Esophagus squamous epithelium (tissue), 5 donors: Measurements from ENCODE around the gene SLC45A2. TPM values are rescaled to one million over a fixed set of nuclear protein-coding genes. Genes with fewer than 3 reads are reported as not detected.

ENCODE experiments used
- DNase-seq: peaks from one replicate; lab custom pipeline; 2025; lab: John Stamatoyannopoulos, UW
- H3K27ac ChIP-seq, 4 donors: fragments of 200-600 bp; sonication (generic); one replicate each; pipeline ENCODE4 v1.5.1; 2016 to 2019; ENCODE audit warnings: mild to moderate bottlenecking in 1 of 4
- H3K27me3 ChIP-seq, 4 donors: fragments of 200-600 bp; sonication (generic); 1 replicate in 3 of 4; 2 replicates in 1 of 4; pipeline versions ENCODE4 v1.5.1 to v1.6.0; 2017 to 2021; ENCODE audit warnings: antibody characterized with exemption in 1 of 4
- H3K36me3 ChIP-seq, 3 donors: fragments of 200-600 bp; sonication (generic); one replicate each; pipeline ENCODE4 v1.5.1; 2016 to 2019
- H3K4me1 ChIP-seq, 3 donors: fragments of 200-600 bp; sonication (generic); one replicate each; pipeline ENCODE4 v1.5.1; 2017 to 2019
- H3K4me3 ChIP-seq, 4 donors: fragments of 200-600 bp; sonication (generic); 1 replicate in 3 of 4; 2 replicates in 1 of 4; pipeline ENCODE4 v1.5.1; 2016 to 2019; ENCODE audit warnings: mild to moderate bottlenecking in 2 of 4, moderate library complexity in 1 of 4
- H3K9me3 ChIP-seq, 3 donors: fragments of 200-600 bp; sonication (generic); one replicate each; pipeline ENCODE4 v1.5.1; 2016 to 2019
- CTCF ChIP-seq, 6 experiments: fragments of 450-650 bp in 4 of 6; fragments of 200-600 bp in 2 of 6; sonication (generic) in 2 of 6; IDR thresholded peaks; one replicate each; pipeline ENCODE4 v1.5.1; 2016 to 2019; ENCODE audit warnings: antibody characterized with exemption in 6 of 6, mild to moderate bottlenecking in 4 of 6, moderate library complexity in 4 of 6
- POLR2A ChIP-seq, 4 donors: fragments of 450-650 bp; IDR thresholded peaks; one replicate each; pipeline ENCODE4 v1.6.1; 2017; ENCODE audit warnings: antibody characterized with exemption in 4 of 4, mild to moderate bottlenecking in 4 of 4, moderate library complexity in 3 of 4
- WGBS, 2 donors: methylation state at CpG; one replicate each; pipeline ENCODE4 v1.1.5; 2018; 5-methylcytosine and 5-hydroxymethylcytosine counted together
- intact Hi-C: fragments of 100-400 bp; cut with DNase I; formaldehyde crosslinking; loops from one replicate; pipeline ENCODE4 v1.15.0; 2022
- total RNA-seq, 4 donors: library from RNA; depleted of rRNA; stranded (reverse); fragments of >200 nt; gene quantifications; one replicate each; pipeline ENCODE4 v1.1.0, GENCODE V29; 2016
- donor health status: DM: yes; HTN: yes; CAD: no.

Gene SLC45A2
- total RNA-seq, 4 donors from 2014 or later: 0.19 TPM; not detected in 3

GRCh38 chr5:34017254-34017653, 32.8 kb upstream of the SLC45A2 start:
- H3K4me3 ChIP-seq: no peak overlapping the region
- TF ChIP-seq POLR2A (IDR thresholded peaks at IDR 0.05) (no peak), CTCF (IDR thresholded peaks at IDR 0.05) (no peak)
- H3K27ac ChIP-seq: no peak overlapping the region
- DNase-seq: no peak
- peaks cover 0 to 15% (median 0%) of the 10 kb centered on the region in 3 donors for H3K4me1 ChIP-seq
- intact Hi-C loops: no loop called here
- H3K9me3 ChIP-seq: no peaks in the 10 kb centered on the region
- no peaks in the 10 kb centered on the region for H3K27me3 ChIP-seq
- peaks cover 0 to 11% (median 0%) of the 10 kb centered on the region in 3 donors for H3K36me3 ChIP-seq
- WGBS, 2 donors: 45 to 53% methylated on average over 2 of the region's 2 CpGs

- Histone ChIP-seq H3K9me3 (no peaks in the 10 kb centered on the region), H3K27me3 (no peaks in the 10 kb centered on the region), H3K4me1 (peaks cover 0 to 15% (median 0%) of the 10 kb centered on the region in 3 donors), H3K36me3 (peaks cover 0 to 11% (median 0%) of the 10 kb centered on the region in 3 donors), H3K4me3 (no peak overlapping the region), H3K27ac (no peak overlapping the region)
- intact Hi-C loops: no loop called here
- 66 to 78% methylated on average over 2 of the region's 2 CpGs for WGBS, 2 donors
- DNase-seq: no peak
- no peak for TF ChIP-seq CTCF (IDR thresholded peaks at IDR 0.05)
These were observed 32.3 kb upstream of the SLC45A2 start for GRCh38 chr5:34016750-34017149.

GRCh38 chr5:34016222-34016621, 31.7 kb upstream of the SLC45A2 start:
- Histone ChIP-seq H3K9me3 (no peaks in the 10 kb centered on the region), H3K27me3 (no peaks in the 10 kb centered on the region), H3K36me3 (peaks cover 0 to 11% (median 0%) of the 10 kb centered on the region in 3 donors), H3K27ac (no peak overlapping the region), H3K4me3 (no peak overlapping the region), H3K4me1 (peaks cover 0 to 15% (median 0%) of the 10 kb centered on the region in 3 donors)
- TF ChIP-seq POLR2A (IDR thresholded peaks at IDR 0.05): no peak
- TF ChIP-seq CTCF (IDR thresholded peaks at IDR 0.05): no peak
- no peak for DNase-seq
- 83 to 90% methylated on average over 5 of the region's 5 CpGs for WGBS, 2 donors
- intact Hi-C loops: no loop called here

- peaks cover 0 to 15% (median 0%) of the 10 kb centered on the region in 3 donors for H3K4me1 ChIP-seq
- no peak for DNase-seq
- H3K27me3 ChIP-seq: no peaks in the 10 kb centered on the region
- TF ChIP-seq CTCF (IDR thresholded peaks at IDR 0.05) (no peak), POLR2A (IDR thresholded peaks at IDR 0.05) (no peak)
- no peaks in the 10 kb centered on the region for H3K9me3 ChIP-seq
- intact Hi-C loops: no loop called here
- WGBS, 2 donors: 82 to 91% methylated on average over 2 to 4 of the region's 4 CpGs
- H3K36me3 ChIP-seq: peaks cover 0 to 6% (median 0%) of the 10 kb centered on the region in 3 donors
- H3K27ac ChIP-seq: no peak overlapping the region
- H3K4me3 ChIP-seq: no peak overlapping the region
These were observed 30.8 kb upstream of the SLC45A2 start for GRCh38 chr5:34015120-34015822.

- H3K27me3 ChIP-seq: no peaks in the 10 kb centered on the region
- no peaks in the 10 kb centered on the region for H3K9me3 ChIP-seq
- intact Hi-C loops: no loop called here
- WGBS, 2 donors: 70 to 76% methylated on average over 2 of the region's 2 CpGs
- TF ChIP-seq CTCF (IDR thresholded peaks at IDR 0.05) (no peak), POLR2A (IDR thresholded peaks at IDR 0.05) (no peak)
- no peaks in the 10 kb centered on the region for H3K36me3 ChIP-seq
- no peak for DNase-seq
- H3K27ac ChIP-seq: no peak overlapping the region
- H3K4me3 ChIP-seq: no peak overlapping the region
- peaks cover 0 to 15% (median 0%) of the 10 kb centered on the region in 3 donors for H3K4me1 ChIP-seq
These were observed 30.1 kb upstream of the SLC45A2 start for GRCh38 chr5:34014626-34015025.
